ACC112 (cell line): Measurements from ENCODE around the gene NDUFA3.
A peak's percentile ranks its signal among the peaks of the same experiment; 100 is the strongest.

Experiments
- H2AFZ ChIP-seq: fragments of 200-600 bp; sonication (generic); one replicate; pipeline ENCODE4 v1.6.0; 2017; ENCODE audit warnings: antibody characterized with exemption, low read length; ENCODE audit not compliant: unreplicated experiment
- H3K27ac ChIP-seq: fragments of 200-600 bp; sonication (generic); 2 replicates; pipeline ENCODE4 v1.5.1; 2014; ENCODE audit warnings: low read depth, mild to moderate bottlenecking, antibody characterized with exemption, low read length, moderate library complexity
- H3K27me3 ChIP-seq: fragments of 200-600 bp; sonication (generic); 2 replicates; pipeline ENCODE4 v1.6.1; 2014; ENCODE audit warnings: mild to moderate bottlenecking, antibody characterized with exemption, low read length, moderate library complexity, mixed read lengths; ENCODE audit not compliant: insufficient read depth
- H3K36me3 ChIP-seq: fragments of 200-600 bp; sonication (generic); 2 replicates; pipeline ENCODE4 v1.6.1; 2016; ENCODE audit warnings: mild to moderate bottlenecking, antibody characterized with exemption, low read length, moderate library complexity, mixed read lengths; ENCODE audit not compliant: insufficient read depth
- H3K4me1 ChIP-seq: fragments of 200-600 bp; sonication (generic); one replicate; pipeline ENCODE4 v1.6.1; 2016; ENCODE audit warnings: low read length, mixed read lengths; ENCODE audit not compliant: insufficient read depth, unreplicated experiment, control insufficient read depth
- H3K4me3 ChIP-seq: fragments of 200-600 bp; sonication (generic); 2 replicates; pipeline ENCODE4 v1.5.1; 2014; ENCODE audit warnings: mild to moderate bottlenecking, low read depth, low read length
- H3K79me2 ChIP-seq: fragments of 200-600 bp; sonication (generic); one replicate; pipeline ENCODE4 v1.6.0; 2016; ENCODE audit warnings: low read length; ENCODE audit not compliant: control insufficient read depth, unreplicated experiment, insufficient read depth

Gene NDUFA3

DNA sequence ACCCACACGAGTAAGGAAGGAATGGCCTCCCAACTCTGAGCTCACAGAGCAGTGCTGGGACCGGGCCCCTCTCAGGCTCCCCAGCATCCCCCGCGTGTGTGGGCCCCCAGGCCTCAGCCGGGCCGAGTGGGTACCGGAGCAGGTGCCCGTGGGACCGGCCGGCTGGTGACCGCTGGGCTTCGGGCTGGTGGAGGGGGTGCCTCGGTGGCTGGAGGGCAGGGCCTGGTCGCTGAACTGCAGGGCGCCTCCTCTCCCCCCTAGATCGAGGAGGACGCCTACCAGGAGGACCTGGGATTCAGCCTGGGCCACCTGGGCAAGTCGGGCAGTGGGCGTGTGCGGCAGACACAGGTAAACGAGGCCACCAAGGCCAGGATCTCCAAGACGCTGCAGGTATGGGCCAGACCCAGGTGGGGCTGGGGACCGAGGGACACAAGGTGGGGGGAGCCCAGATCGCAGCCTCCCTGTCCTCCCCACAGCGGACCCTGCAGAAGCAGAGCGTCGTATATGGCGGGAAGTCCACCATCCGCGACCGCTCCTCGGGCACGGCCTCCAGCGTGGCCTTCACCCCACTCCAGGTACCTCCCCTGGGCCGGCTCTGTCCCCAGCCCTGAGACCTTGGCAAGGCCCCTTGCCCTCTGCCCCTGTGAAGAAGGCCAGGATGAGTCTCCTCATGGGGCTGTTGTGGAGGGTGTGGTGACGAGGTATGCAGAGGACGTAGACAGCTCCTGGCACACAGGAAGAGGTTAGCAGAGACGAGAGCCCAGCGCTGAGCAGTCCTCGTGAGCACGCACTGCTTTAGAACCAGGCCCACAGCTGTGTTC is 26.4 kb downstream of the NDUFA3 start:
- H3K36me3 ChIP-seq: no peaks in the 10 kb centered on the region

DNA sequence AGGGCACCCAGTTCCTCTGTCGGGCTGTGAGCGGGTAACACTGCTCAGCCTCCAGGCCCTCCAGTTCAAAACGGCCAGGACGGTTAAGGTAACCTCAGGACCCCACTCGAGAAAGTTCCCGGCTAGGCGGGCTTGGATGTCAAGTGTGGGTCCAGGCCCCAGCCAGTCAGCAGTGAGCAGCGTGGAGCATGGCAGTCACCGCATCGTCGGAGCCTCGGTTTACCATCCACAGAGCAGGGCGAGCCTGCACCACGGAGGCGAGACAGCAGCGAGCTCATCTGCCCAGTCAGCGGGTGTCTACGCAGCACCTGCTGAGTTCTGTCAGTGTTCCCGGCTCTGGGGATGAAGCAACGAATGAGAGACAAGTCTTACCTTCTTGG is 27.0 kb downstream of the NDUFA3 start:
- H3K4me3 ChIP-seq: no peak overlapping the region
- H3K4me1 ChIP-seq: no peaks in the 10 kb centered on the region
- H3K36me3 ChIP-seq: no peaks in the 10 kb centered on the region

More for the DNA sequence above, 26.4 kb downstream of the NDUFA3 start:
- H3K79me2 ChIP-seq: no peaks in the 10 kb centered on the region
- no peak overlapping the region for H3K4me3 ChIP-seq
- no peak overlapping the region for H2AFZ ChIP-seq
- no peak overlapping the region for H3K27ac ChIP-seq
- no peaks in the 10 kb centered on the region for H3K27me3 ChIP-seq
- no peaks in the 10 kb centered on the region for H3K4me1 ChIP-seq

DNA sequence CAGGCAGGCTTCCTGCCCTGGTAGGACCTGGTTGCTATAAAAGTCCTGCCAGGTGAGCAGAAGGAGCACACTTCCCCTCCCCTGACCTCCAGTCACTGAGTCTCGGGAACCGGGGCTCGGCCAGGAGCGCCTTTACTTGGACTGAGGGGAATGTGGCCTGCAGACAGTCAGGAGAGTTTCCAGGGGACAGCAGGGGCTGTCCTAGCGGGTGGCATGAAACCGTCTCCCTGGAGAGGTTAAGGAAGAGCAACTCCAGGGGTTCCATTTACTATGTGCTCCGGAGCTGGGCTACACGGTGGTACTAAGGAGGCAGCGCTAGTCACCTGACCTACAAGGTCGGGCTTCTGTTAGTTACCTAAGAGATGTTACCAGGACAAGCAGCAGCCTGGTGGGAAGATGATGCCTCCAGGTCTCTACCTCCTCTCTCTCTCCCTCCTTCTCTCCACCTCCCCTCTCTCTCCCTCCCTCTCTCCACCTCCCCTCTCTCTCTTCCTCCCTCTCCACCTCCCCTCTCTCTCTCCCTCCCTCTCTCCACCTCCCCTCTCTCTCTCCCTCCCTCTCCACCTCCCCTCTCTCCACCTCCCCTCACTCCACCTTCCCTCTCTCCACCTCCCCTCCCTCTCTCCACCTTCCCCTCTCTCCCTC is 30.8 kb downstream of the NDUFA3 start:
- Histone ChIP-seq H3K27ac (no peak overlapping the region), H2AFZ (no peak overlapping the region), H3K4me3 (no peak overlapping the region), H3K36me3 (no peaks in the 10 kb centered on the region), H3K79me2 (peaks cover 6% of the 10 kb centered on the region), H3K4me1 (no peaks in the 10 kb centered on the region), H3K27me3 (no peaks in the 10 kb centered on the region)

More for the DNA sequence above, 27.0 kb downstream of the NDUFA3 start:
- Histone ChIP-seq H2AFZ (no peak overlapping the region), H3K27ac (no peak overlapping the region), H3K27me3 (no peaks in the 10 kb centered on the region), H3K79me2 (no peaks in the 10 kb centered on the region)

DNA sequence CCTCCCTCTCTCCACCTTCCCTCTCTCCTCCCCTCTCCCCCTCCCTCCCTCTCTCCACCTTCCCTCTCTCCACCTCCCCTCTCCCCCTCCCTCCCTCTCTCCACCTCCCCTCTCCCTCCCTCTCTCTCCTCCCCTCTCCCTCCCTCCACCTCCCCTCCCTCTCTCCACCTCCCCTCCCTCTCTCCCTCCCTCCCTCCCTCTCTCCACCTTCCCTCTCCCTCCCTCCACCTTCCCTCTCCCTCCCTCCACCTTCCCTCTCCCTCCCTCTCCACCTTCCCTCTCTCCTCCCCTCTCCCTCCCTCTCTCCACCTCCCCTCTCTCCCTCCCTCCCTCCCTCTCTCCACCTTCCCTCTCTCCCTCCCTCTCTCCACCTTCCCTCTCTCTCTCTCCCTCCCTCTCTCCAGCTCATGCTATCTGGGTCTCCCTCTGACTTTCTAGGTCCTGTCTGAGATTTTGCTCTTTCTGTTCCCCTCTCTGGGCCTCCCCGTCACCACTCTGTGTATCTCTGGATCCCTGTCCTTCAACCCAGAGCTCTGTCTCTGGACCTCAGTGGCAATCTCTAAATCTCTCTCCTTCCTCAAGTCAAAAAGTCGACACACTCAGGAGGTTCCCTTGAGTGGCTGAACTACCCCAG is 31.4 kb downstream of the NDUFA3 start:
- no peak overlapping the region for H3K27ac ChIP-seq
- peaks cover 13% of the 10 kb centered on the region for H3K79me2 ChIP-seq
- H3K4me1 ChIP-seq: no peaks in the 10 kb centered on the region
- H3K36me3 ChIP-seq: no peaks in the 10 kb centered on the region
- no peak overlapping the region for H2AFZ ChIP-seq
- no peak overlapping the region for H3K4me3 ChIP-seq
- H3K27me3 ChIP-seq: no peaks in the 10 kb centered on the region

DNA sequence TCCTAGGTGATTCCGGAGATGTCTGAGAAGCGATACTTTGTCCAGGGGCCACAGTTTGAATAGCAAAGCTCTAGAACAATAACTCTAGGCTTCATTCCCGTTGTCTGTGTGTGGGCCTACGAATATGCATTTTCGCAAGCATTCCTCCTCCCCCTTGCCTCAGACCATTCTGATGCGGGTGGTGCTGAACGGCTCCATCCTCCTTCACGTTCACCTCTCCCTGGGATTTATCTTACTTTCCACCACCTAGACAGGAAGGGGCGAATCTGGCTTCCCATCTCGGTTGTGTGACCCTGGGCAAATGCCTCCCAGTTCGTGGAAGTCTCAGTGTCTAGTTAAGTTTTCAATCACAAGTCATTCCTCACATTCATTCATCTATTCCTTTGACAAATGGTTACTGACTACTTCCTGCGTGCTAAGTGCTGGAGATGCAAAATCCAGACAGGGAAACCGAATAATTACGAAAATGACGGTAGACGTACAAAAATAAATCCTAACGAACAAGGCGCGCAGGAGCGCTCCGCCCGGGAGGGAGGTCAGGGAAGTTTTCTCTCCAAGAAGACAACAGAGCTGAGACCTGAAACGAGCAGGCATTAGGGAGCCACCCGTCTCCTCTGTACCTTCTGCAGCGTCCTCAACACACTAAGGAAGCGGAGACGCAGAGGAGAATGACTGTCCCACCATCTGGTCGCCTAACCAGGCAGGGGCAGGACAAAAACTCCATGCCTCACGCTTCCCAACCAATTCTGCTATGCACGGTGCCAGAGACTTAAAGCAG is 33.6 kb downstream of the NDUFA3 start:
- H3K4me3 ChIP-seq: peak overlapping the region; percentile 73
- H2AFZ ChIP-seq: peak overlapping the region; percentile 35
- H3K27ac ChIP-seq: no peak overlapping the region
- no peaks in the 10 kb centered on the region for H3K27me3 ChIP-seq
- no peaks in the 10 kb centered on the region for H3K36me3 ChIP-seq
- H3K79me2 ChIP-seq: peaks cover 35% of the 10 kb centered on the region
- no peaks in the 10 kb centered on the region for H3K4me1 ChIP-seq

DNA sequence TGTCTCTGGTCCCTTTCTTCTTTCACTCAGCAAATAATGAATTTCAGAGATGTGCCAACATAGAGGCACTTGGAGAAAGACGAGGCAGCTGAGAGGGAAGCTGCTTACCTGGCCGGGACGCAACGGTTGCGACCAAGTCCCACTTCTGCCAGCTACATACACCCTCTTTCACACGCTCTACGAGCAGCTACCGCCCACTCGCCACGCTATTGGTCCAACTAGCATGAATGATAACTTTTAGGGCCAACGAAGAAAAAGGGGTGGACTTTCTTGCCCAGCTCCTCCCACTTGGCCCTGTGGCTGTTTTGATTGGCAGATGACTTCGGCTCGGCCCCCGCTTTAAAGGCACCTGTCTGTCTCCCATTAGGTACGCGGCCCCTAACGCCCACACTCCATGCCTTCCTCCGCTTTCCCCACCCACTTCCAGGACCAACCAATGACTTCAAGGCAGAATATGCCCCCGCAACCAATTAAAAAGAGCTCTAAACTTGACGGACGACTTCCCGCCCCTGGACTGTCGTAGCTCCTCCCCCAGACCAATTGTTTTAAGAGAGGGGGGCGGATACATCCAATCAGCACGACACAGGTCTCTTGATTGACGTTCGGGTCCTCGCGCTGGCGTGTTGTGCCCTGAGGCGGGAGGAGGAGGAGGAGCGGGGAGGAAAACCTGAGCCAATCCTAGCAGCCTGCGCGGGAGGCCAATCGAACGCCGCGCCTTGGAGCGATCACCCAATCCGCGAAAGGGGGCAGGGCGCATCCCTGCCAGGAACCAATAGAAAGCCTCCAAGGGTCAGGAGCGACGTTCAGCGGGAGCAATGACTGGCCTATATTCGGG is 34.4 kb downstream of the NDUFA3 start:
- Histone ChIP-seq H3K36me3 (no peaks in the 10 kb centered on the region), H3K4me3 (peak overlapping the region; percentile 93), H3K79me2 (peaks cover 43% of the 10 kb centered on the region), H3K27me3 (no peaks in the 10 kb centered on the region), H3K27ac (no peak overlapping the region), H2AFZ (peak overlapping the region; percentile 35), H3K4me1 (no peaks in the 10 kb centered on the region)

DNA sequence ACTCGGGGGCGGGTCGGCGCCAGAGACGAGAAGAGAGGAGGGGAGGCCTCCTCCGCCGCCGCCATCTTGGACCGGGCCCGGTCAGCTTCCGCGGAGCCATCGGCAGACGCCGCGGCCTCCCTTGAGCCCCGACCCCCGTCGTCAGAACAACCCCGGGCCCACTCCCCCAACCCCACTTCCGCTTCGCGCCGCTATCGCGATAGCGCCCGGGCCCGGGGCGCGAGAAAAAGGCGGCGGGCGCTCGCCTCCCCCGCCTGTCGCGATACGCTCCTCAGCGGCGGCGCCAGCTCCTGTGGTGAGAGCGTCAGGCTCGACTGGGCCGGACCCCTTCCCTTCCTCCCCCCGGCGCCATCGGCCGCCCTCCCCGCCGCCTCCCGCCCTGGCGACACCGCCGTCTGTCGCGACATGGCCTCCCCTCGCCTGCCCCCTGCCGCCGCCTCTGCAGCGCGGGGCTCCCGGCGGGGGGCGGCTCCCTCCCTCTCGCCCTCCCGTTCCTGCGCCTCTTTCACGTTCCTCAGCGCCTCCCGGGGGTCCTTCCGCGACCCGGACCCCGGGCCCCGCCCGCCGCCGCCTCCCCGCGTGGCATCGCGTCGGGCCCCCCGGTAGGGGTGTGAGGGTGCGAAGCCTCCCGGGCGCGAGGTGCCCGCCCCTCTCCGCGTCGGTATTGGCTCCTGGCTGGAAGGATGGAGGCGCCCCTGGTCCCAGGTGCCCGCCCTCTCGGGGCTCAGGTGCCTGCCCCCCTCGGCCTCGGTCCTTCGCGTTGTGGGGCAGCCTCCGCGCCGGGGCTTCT is 35.2 kb downstream of the NDUFA3 start, which contains the start of gene CNOT3:
TSS of gene CNOT3 (plus strand) at position 64 of the 790 bp plus-strand sequence. CDS start 5,217 bp downstream, outside the sequence.
- no peaks in the 10 kb centered on the region for H3K36me3 ChIP-seq
- peak within 1 kb of the TSS; percentile 35 for H2AFZ ChIP-seq
- peak within 1 kb of the TSS; percentile 93 for H3K4me3 ChIP-seq
- H3K27ac ChIP-seq: peak within 1 kb of the TSS; percentile 77
- no peaks in the 10 kb centered on the region for H3K27me3 ChIP-seq
- no peaks in the 10 kb centered on the region for H3K4me1 ChIP-seq
- H3K79me2 ChIP-seq: peaks cover 47% of the 10 kb centered on the region

DNA sequence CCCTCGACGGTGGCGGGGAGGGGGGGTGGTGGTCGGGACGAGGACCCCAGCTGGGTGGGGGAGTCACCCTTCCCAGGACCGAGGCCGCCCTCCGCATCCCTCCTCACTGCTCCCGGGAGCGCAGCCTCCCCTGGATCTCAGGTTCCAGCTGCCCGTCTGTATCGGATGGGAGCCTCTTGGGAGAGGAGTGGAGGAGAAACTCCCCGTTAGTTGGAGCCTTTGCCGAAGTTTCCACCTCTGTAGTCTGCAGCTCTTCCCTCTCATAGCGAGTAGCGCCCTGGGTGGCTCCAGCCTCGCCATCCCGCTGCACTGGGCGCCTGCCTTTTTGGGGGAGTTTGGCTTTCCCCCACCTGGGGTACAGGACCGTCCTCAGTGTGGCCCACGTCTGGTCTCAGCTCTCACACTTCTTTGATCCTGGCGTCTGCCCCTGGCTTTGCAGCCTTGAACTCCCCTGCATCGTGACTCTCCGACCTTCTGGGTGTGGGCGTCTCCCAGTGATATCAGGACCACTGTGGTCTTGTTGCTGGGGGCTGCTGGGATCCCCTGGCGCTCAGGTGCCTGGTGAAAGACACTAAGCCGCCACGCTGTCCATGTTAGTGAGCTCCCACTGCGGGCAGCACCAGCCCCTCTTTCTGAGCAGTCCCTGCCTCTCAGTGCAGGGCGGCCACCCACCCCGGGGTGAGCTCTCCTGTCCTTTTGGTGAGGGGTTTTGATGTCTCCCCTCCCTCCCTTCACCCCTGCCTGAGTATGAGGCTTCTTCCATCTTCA is 36.0 kb downstream of the NDUFA3 start:
- no peak overlapping the region for H2AFZ ChIP-seq
- no peak overlapping the region for H3K27ac ChIP-seq
- peak overlapping the region; percentile 93 for H3K4me3 ChIP-seq
- H3K36me3 ChIP-seq: 0 out of 2 replicates have a peak, but pooled peaks cover 3% of the 10 kb centered on the region
- H3K27me3 ChIP-seq: no peaks in the 10 kb centered on the region
- H3K4me1 ChIP-seq: no peaks in the 10 kb centered on the region
- peaks cover 47% of the 10 kb centered on the region for H3K79me2 ChIP-seq

DNA sequence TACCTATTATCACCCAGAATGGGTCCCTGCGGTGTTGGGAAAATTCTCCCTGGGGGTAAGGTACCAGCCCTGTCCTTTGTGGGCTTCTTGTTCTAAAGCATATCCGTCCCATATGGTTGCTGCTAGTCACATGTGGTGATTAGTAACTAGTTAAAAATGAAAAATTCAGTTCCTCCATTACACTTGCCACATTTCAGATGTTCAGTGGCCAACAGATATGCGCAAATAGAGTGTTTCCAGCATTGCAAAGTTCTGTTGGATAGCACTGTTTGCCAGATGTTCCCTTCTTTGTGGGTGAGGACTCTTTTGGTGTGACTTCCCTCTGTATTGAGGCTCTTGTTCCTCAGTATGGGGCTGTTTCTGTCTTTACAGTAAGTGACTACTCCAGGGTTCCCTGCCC is 38.7 kb downstream of the NDUFA3 start:
- H3K4me3 ChIP-seq: no peak overlapping the region
- H3K36me3 ChIP-seq: 0 out of 2 replicates have a peak, but pooled peaks cover 3% of the 10 kb centered on the region
- H3K4me1 ChIP-seq: no peaks in the 10 kb centered on the region
- no peak overlapping the region for H3K27ac ChIP-seq
- H3K27me3 ChIP-seq: no peaks in the 10 kb centered on the region
- peaks cover 47% of the 10 kb centered on the region for H3K79me2 ChIP-seq
- no peak overlapping the region for H2AFZ ChIP-seq
